H1 (cell line): ENCODE results near the gene SIGLEC10. TPM values are rescaled to one million over a fixed set of nuclear protein-coding genes. Genes with fewer than 3 reads are reported as not detected.

Experiments used
- ASH2L ChIP-seq: fragments of 200-600, 300-600 bp; sonication (generic); IDR thresholded peaks from one replicate; pipeline ENCODE4 v1.7.1; 2017; ENCODE audit warnings: low read length
- BRCA1 ChIP-seq: IDR thresholded peaks from 2 replicates; pipeline ENCODE4 v1.6.1; 2012; ENCODE audit warnings: low read depth, low read length, improper control_type of control experiment
- CBX8 ChIP-seq: fragments of 300-800, 300-1000 bp; sonication (generic); IDR thresholded peaks from 2 replicates; pipeline ENCODE4 v1.7.1; 2016; ENCODE audit warnings: low read depth, low read length, borderline replicate concordance
- POLR2A ChIP-seq, 2 experiments: IDR thresholded peaks; 1 replicate in 1 of 2; 2 replicates in 1 of 2; pipeline ENCODE4 v1.6.1; 2011; ENCODE audit warnings: low read depth in 2 of 2, low read length in 2 of 2, mild to moderate bottlenecking in 2 of 2; ENCODE audit errors: control extremely low read depth in 1 of 2
- SAP30 ChIP-seq: fragments of 300-600 bp; sonication (generic); IDR thresholded peaks from 2 replicates; pipeline ENCODE4 v1.7.1; 2012; ENCODE audit warnings: low read length, moderate library complexity, mild to moderate bottlenecking, inconsistent platforms; ENCODE audit not compliant: insufficient read depth, insufficient replicate concordance
- SRF ChIP-seq: IDR thresholded peaks from 2 replicates; pipeline ENCODE4 v1.6.1; 2011; ENCODE audit warnings: mild to moderate bottlenecking, low read depth, low read length, moderate library complexity
- polyA plus RNA-seq, 7 experiments: library from polyadenylated mRNA; depleted of rRNA in 3 of 7; stranded (reverse) in 5 of 7; unstranded in 2 of 7; fragments of >200 nt in 5 of 7; fragments of 200-250 nt in 2 of 7; gene quantifications; 1 replicate in 5 of 7; 2 replicates in 1 of 7; 4 replicates in 1 of 7; pipeline versions ENCODE4 v1.2.1 to v1.2.3, GENCODE V29; 2011 to 2013; ENCODE audit warnings: missing spikeins in 2 of 7, mixed read lengths in 2 of 7
- total RNA-seq: library from RNA; stranded (reverse); fragmentation: NEBNext Ultra II Directional; extraction: Animal tissue kit (Norgen Biotek cat#: 25700); gene quantifications from 2 replicates; pipeline ENCODE4 v1.2.1, GENCODE V29; 2021

The SIGLEC10 gene
- total and polyA plus RNA-seq, 2 of the 8 experiments (the other 6 are each of a cell fraction or from before 2014, with no cell fraction given), result 0.06 TPM; not detected in 1

DNA sequence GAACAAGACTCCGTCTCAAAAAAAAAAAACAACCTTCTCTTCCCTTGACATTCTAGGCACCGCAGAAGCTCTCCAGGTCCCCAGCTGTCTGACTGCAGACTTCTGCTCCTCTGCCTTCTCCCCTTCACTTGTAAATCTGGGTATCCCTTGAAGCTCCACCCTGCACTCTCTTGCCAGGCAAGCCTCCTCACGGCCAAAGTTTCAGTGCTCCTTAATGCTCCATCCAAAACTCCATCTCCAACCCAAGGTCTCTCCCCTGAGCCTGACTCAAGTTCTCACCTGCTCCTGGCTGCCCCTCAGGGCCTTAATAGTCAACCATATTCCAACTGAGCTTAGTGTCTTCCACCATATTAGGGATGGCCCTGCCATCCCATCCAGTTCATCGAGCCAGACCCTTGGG lies 47.2 kb downstream of the SIGLEC10 start (continued):
- TF ChIP-seq SAP30, result no peak
- no peak for TF ChIP-seq ASH2L
- TF ChIP-seq CBX8, result no peak
- TF ChIP-seq SRF, result no peak
- TF ChIP-seq BRCA1, result no peak
- no peak for TF ChIP-seq POLR2A (IDR thresholded peaks at IDR 0.05; ENCODE audit: control extremely low read depth in 1 of 2, low read depth in 2 of 2, low read length in 2 of 2)
